NCI-H2029 treated with DMSO at 0.1 percent for 48 hours (cell line): ENCODE data around the gene FAM111A.

Source experiments
- DNase-seq: peaks from one replicate; lab custom pipeline; 2025; lab: John Stamatoyannopoulos, UW

The FAM111A gene

GRCh38 chr11:59141673-59142460 is 789 bp upstream of the FAM111A start:
- no peak for DNase-seq

DNA sequence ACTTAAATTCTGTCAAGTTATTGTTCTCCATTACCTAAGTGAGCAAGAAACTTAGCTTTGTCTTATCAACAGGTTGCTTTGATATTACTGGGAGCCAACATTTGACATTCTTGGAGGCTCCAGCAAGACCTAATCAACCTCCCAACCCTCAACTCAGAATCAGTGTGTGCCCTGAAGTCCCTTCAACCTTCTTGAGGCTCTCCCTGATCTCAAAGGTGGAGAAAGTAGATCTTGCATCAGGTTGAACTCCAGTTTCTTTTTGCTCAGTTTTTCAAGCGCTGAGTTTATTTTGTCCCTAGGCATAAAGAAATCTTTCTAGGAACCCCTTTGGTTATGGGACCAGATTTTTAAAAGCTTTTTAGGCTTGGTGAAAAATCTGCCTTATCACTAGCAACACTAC is 1.4 kb downstream of the FAM111A start:
- peak; percentile 29 for DNase-seq

DNA sequence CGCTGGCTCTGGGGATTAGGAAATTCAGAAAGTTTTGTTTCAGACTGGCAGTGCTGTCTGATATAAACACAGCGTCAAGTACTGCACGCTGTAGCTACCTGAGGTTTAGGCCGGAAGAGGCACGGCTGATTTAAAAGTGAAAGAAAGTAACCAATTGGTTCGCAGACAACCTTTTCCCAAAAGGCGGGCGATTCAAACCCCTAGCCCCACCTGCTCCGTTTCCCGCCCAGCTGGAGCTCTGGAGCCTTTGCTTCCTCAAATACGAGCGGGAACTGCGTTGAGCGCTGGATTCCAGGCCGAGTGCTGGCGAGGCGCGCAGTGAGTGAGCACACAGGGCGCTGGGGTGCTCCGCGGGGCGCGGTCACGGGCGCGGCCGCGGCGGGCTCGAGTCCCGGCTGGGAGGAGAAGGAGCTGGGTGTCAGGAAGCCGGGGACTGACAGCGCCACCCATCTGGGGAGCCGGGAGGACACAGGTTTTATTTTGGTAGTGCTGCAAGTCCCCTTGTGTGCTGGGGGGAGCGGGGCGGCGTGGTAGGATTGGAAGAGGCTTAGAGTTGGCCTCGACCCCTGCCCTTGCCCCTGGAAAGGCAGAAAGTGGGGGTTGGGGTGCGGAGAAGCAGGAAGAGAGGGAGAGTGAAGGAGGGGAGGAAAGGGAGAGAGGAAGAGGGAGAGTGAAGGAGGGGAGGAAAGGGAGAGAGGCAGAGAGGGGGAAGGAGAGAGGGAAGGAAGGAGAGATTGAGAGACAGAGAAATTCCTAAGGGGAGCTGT is 2.1 kb downstream of the FAM111A start:
- DNase-seq: peak; percentile 93

DNA sequence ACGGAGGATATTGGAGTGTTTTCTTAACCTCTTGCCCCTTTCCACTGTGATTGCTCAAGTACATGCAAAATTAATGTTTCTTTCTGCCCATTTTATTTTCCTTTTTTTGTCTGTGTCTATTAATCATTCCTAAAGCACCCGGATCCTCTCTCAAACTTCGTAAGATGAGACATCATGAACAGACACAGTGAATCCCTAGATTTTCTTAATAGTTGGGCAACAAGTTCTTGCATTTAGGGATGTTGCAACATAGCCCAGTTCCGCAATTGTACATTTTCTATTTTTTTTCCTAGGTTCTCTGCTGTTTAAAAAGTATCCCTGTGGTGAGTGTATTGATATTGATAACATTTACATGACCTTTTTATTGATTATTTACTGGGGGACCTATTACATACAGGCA is 2.9 kb downstream of the FAM111A start:
- DNase-seq: no peak

DNA sequence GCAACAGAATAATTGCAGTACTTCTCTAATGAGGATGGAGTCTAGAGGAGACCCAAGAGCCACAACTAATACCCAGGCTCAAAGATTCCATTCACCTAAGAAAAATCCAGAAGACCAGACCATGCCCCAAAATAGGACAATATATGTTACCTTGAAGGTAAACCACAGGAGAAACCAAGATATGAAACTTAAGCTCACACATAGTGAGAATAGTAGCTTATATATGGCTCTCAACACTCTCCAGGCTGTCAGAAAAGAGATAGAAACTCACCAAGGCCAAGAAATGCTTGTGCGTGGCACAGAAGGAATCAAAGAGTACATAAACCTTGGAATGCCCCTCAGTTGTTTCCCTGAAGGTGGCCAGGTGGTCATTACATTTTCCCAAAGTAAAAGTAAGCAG is 9.1 kb downstream of the FAM111A start:
- no peak for DNase-seq

DNA sequence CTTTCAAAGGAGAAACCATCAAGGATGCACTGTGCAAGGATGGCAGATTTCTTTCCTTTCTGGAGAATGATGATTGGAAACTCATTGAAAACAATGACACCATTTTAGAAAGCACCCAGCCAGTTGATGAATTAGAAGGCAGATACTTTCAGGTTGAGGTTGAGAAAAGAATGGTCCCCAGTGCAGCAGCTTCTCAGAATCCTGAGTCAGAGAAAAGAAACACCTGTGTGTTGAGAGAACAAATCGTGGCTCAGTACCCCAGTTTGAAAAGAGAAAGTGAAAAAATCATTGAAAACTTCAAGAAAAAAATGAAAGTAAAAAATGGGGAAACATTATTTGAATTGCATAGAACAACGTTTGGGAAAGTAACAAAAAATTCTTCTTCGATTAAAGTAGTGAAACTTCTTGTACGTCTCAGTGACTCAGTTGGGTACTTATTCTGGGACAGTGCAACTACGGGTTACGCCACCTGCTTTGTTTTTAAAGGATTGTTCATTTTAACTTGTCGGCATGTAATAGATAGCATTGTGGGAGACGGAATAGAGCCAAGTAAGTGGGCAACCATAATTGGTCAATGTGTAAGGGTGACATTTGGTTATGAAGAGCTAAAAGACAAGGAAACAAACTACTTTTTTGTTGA is 9.8 kb downstream of the FAM111A start:
- no peak for DNase-seq

DNA sequence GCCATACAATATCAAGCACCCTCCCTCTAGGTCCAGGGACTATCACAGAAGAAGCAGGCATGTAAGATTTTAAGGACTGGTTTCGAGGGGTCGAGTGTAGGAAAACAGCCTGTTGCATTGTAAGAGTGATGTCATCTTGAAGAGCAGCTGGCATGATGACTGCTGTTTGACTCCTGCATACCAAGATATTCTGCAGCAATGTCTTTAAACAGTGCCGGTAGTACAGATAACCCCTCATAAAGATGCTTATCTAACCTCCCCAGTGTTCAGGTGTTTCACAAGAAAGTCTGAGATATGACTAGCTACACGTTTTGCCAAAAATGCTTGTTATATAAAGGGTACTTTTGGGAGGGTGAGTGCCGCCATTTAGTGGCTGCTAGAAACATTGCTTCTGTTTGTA is 12.0 kb downstream of the FAM111A start:
- no peak for DNase-seq

DNA sequence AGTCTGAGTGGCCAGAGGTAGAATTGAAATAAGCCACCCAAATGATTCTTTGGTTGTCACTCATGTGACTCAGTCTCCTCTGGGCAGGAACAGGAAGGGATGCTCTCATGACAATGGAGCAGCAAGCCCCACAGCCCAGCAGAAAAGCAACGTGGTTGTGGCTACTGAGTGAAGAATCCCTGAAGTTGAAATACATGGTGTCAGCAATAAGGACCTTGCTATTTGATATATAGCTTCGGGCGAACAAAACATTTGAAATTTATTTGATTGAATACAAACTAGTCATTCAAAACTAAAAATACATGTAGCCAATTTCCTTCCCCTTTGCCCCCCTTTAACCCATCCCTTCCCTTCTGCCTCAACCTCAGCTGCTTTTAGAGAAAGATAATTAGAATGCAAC is 14.8 kb downstream of the FAM111A start:
- no peak for DNase-seq

- peak; percentile 76 for DNase-seq
Measured at GRCh38 chr11:59158206-59159068, 15.8 kb downstream of the FAM111A start.

DNA sequence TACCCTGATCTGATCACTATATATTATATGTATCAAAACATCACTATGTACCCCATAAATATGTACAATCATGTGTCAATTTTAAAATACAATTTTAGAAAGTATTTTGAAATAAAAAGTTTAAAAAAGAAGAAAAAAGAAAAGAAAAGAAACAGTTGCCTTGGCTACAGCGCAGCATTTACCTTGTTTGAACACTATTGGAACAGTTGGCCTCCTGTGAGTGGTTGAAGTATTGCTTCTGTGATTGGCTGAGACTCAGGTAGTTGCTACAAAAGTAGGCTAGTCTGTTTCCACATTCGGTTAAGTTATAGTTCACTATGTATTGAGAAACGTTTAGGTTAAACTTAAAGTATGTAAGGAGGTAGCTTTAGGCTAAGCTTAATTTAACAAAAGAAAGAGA is 21.4 kb downstream of the FAM111A start:
- DNase-seq: no peak

- DNase-seq: peak; percentile 75
Measured at GRCh38 chr11:59171508-59172322, 29.1 kb downstream of the FAM111A start, which contains the start of gene DTX4. Gene DTX4 (plus strand): TSS chr11:59172132. CDS start chr11:59172596, 464 bp downstream.

- no peak for DNase-seq
Measured at GRCh38 chr11:59172345-59173079, 29.9 kb downstream of the FAM111A start.

GRCh38 chr11:59173080-59173963 is 30.7 kb downstream of the FAM111A start:
- DNase-seq: no peak

GRCh38 chr11:59173964-59174663 is 31.5 kb downstream of the FAM111A start:
- no peak for DNase-seq

DNA sequence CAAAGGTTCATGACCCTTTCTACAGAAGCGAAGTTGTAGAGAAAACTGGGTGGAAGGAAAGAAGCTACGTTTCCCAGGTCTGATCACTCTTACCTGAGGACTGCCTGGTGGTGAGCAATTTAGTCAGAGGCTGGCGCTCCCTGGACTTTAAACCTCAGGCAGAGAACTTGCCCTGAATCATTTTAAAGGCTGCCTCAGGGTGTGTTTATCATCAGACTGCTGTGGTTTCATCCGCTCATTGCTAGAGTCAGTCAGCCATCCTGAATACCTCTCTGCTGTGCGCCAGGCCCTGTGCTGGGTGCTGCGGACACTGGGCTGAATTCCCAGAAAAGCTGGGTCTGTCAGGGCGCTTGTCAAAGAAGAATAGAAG is 32.0 kb downstream of the FAM111A start:
- no peak for DNase-seq

- no peak for DNase-seq
Measured at GRCh38 chr11:59175091-59175501, 32.4 kb downstream of the FAM111A start.

DNA sequence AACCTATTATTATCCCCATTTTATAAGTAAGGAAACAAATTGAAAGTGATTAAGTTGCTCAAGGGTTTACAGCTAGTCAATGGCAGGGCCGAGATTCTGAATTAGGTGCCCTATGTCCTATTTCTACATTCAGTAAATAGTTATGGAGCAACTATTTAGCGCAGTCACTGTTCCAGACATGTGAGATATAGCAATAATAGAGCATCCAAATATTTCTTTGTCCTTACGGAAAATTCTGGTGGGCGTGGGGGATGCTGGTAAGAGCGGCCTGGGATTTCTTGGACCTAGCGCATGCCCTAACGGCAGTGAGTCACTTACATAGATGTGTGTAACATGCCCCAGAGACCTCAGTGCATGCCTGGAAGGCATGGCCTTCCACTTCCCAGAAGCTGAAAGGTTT is 33.7 kb downstream of the FAM111A start:
- no peak for DNase-seq

GRCh38 chr11:59178402-59178801 is 35.7 kb downstream of the FAM111A start:
- DNase-seq: no peak

DNA sequence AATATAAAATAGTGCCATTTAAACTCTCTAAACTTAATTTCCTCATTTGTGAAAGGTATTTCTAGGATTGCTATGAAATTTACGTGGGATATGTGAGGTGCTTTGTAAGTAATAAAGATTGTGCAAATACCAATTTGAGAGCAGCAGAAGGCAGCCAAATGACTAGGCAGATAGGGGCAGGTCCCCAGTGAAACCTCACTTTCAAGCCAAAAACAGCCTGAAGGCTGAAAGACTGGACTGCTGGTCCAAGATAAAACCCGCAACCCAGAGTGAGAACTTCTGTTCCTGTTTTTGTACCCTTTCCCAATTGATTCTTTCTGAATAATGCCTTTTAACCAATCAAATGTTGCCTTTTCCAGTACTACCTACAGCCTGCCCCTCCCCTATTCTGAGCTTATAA is 36.5 kb downstream of the FAM111A start:
- DNase-seq: no peak
